Stimulated activated CD8-positive, alpha-beta memory T cell treated with anti-CD3 and anti-CD28 coated beads, Interleukin-7, amount 100 ng/mL, for 24 hours (primary cell): ENCODE results near the gene FAM167B.

Source experiments
- DNase-seq: peaks from one replicate; pipeline ENCODE4 v3.0.0-alpha.2; 2020; ENCODE audit warnings: low read depth

FAM167B gene

GRCh38 chr1:32223683-32224082 is 23.3 kb upstream of the FAM167B start:
- DNase-seq, result no peak

- no peak for DNase-seq
Measured at GRCh38 chr1:32224285-32224684, 22.7 kb upstream of the FAM167B start.

GRCh38 chr1:32228771-32229170 is 18.3 kb upstream of the FAM167B start:
- DNase-seq, result no peak

- no peak for DNase-seq
Measured at GRCh38 chr1:32231843-32232432, 15.1 kb upstream of the FAM167B start.

GRCh38 chr1:32232558-32233304 is 14.3 kb upstream of the FAM167B start:
- no peak for DNase-seq

GRCh38 chr1:32234792-32235191 is 12.2 kb upstream of the FAM167B start:
- no peak for DNase-seq

- DNase-seq, result no peak
Measured at GRCh38 chr1:32239337-32239736, 7.7 kb upstream of the FAM167B start.

GRCh38 chr1:32239790-32240139 is 7.3 kb upstream of the FAM167B start:
- DNase-seq, result no peak

- no peak for DNase-seq
Measured at GRCh38 chr1:32240140-32240951, 6.7 kb upstream of the FAM167B start.

GRCh38 chr1:32241001-32241763 is 5.8 kb upstream of the FAM167B start:
- no peak for DNase-seq

DNA sequence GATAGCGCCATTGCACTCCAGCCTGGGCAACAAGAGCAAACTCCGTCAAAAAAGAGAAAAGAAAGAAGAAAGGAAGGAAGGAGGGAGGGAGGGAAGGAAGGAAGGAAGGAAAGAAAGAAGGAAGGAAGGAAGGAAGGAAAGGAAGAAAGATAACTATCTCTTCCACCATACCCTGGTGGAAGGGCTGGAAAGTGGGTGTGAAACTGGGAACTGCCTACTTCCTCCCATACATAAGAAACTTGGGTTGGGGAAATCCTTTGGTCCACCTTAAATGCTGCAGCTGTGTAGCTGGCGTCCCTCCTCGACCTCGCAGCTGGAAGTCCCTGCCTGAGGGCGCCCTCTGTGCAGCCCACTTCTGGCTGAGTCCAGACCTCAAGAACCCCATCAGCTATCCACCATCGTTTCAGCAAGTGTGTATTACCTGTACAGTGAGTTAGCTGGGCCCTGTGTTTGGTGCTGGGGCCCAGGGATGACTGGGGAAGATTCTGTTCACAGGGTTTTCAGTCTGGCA is 4.6 kb upstream of the FAM167B start:
- no peak for DNase-seq

GRCh38 chr1:32247452-32247851 is 430 bp downstream of the FAM167B start:
- DNase-seq, result no peak

DNA sequence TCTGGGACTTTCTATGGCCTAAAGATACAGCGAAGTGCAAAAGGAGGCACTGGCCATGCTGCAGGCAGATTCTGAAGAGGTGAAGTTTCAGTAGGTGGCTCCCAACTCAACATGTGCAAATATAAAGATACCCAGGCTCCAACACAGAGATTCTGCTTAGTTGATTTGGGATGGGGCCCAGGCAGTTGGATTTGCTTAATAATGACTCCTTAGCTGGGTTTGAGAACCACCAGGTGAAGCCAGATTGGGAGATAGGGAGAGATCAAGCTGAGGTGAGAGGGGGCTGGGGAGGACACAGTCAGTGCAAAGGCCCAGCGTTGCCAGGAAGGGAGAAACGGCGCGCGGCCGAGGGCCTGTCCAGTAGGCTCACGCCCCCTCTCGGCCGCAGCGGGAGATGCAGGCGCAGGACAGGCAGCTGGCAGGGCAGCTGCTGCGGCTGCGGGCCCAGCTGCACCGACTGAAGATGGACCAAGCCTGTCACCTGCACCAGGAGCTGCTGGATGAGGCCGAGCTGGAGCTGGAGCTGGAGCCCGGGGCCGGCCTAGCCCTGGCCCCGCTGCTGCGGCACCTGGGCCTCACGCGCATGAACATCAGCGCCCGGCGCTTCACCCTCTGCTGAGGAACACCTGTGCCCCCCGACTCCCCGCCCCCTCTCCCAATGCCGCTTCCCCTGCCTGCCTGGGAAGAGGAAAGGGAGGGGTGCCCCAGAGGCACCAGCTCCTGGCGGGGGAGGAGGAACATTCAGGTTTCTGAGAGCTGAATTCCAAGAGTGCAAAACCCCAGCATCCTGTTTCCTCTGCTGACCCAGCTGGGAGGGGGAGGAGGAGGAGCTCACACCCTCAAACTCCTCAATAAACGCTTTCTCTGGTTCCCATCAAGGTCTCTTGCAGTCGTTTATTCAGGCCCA is 1.2 kb downstream of the FAM167B start:
- peak; percentile 67 for DNase-seq

GRCh38 chr1:32249831-32250525 is 3.0 kb downstream of the FAM167B start:
- DNase-seq, result peak; percentile 57

- peak; percentile 49 for DNase-seq
Measured at GRCh38 chr1:32250893-32251716, 4.1 kb downstream of the FAM167B start, which contains the start of gene LCK. Gene LCK, plus strand, starts transcription at chr1:32251265. Its CDS starts 23,065 bp downstream, at chr1:32274330.

DNA sequence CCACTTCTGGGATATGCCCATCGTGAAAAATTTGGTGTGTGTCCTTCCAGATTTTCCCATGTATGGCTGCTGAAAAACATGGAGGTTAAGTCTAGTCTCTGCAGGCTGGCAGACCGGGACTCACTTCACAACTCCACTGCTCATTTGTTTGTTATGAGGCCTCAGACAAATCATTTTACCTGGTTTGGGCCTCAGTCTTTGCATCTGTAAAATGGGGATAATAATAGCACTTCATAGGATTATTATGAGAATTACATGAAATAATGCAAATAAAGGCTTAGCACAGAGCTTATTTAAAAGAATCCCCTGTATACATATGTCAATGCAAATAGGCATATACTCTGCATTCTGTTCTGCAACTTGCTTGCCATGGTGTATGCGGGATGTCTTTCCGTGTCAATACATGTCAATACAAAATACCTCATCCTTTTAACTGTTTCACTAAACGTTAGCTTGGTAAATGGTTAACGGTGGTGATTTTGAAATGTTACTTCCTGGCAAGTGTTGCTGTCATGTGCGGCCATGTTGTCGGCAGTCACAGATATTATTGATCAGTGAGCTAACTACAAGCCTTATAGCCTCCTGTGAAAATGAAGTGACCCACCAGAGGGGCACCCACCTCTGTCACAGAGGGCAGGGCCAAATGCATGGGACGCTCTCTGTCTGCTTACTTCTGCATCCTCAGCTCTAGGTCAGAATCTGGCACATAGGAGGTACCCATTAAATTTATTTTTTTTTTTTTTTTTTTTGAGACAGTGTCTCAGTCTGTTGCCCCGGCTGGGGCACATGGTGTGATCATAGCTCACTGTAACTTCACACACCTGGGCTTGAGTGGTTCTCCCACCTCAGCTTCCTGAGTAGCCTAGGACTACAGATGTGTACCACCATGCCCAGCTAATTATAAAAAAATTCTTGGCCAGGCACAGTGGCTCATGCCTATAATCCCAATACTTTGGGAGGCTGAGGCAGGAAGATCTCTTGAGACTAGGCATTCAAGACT is 8.3 kb downstream of the FAM167B start:
- no peak for DNase-seq

- no peak for DNase-seq
Measured at GRCh38 chr1:32256473-32257226, 9.6 kb downstream of the FAM167B start.

DNA sequence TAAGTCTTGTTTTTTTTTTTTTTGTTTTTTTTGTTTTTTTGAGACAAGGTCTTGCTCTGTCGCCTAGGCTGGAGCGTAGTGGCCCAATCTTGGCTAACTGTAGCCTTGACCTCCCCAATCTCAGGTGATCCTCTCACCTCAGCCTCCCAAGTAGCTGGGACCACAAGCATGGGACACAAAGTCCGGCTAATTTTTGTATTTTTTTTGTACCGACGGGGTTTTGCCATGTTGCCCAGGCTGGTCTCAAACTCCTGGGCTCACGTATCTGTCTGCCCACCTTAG is 10.1 kb downstream of the FAM167B start:
- DNase-seq, result no peak
